ENCODE data around the gene TAP2.

The TAP2 gene

GRCh38 chr6:32853541-32854375 lies 15.2 kb upstream of the TAP2 start, which contains the start of the genes PSMB9 and TAP1:
TSS of gene PSMB9 (plus strand) at chr6:32854192. CDS start at chr6:32854230, 38 bp downstream.
TSS of gene TAP1 (minus strand) at chr6:32853704. CDS start at chr6:32853636, 68 bp downstream.
- DNase-seq: peak; percentile 80

- DNase-seq: peak; percentile 46
Observed at GRCh38 chr6:32852844-32853540, 14.5 kb upstream of the TAP2 start.

- no peak for DNase-seq
Observed at GRCh38 chr6:32852018-32852843, 13.7 kb upstream of the TAP2 start.

GRCh38 chr6:32851025-32851424 lies 12.5 kb upstream of the TAP2 start:
- no peak for DNase-seq

- DNase-seq: no peak
Observed at GRCh38 chr6:32849126-32849525, 10.6 kb upstream of the TAP2 start.

- DNase-seq: no peak
Observed at GRCh38 chr6:32847795-32848194, 9.3 kb upstream of the TAP2 start.

- DNase-seq: no peak
Observed at GRCh38 chr6:32847004-32847403, 8.5 kb upstream of the TAP2 start.

GRCh38 chr6:32845384-32845884 lies 6.9 kb upstream of the TAP2 start:
- no peak for DNase-seq

- no peak for DNase-seq
Observed at GRCh38 chr6:32844839-32845383, 6.4 kb upstream of the TAP2 start.

- DNase-seq: peak; percentile 82
Observed at GRCh38 chr6:32843979-32844838, 5.7 kb upstream of the TAP2 start, which contains the start of gene PSMB8. TSS of gene PSMB8 (minus strand) at chr6:32844047. CDS start at chr6:32843996, 51 bp downstream.

GRCh38 chr6:32843331-32843978 lies 4.9 kb upstream of the TAP2 start:
- no peak for DNase-seq

- DNase-seq: no peak
Observed at GRCh38 chr6:32842690-32843089, 4.2 kb upstream of the TAP2 start.

GRCh38 chr6:32842021-32842650 lies 3.6 kb upstream of the TAP2 start:
- no peak for DNase-seq

GRCh38 chr6:32840604-32841246 lies 2.2 kb upstream of the TAP2 start:
- no peak for DNase-seq

- DNase-seq: no peak
Observed at GRCh38 chr6:32839356-32839755, 817 bp upstream of the TAP2 start.

GRCh38 chr6:32837651-32838113 lies 857 bp downstream of the TAP2 start:
- DNase-seq: no peak

- DNase-seq: no peak
Observed at GRCh38 chr6:32836873-32837272, 1.7 kb downstream of the TAP2 start.

- DNase-seq: no peak
Observed at GRCh38 chr6:32835167-32835893, 3.2 kb downstream of the TAP2 start.

- no peak for DNase-seq
Observed at GRCh38 chr6:32833664-32834063, 4.9 kb downstream of the TAP2 start.
